ENCODE results near the gene HAUS3.

DNA sequence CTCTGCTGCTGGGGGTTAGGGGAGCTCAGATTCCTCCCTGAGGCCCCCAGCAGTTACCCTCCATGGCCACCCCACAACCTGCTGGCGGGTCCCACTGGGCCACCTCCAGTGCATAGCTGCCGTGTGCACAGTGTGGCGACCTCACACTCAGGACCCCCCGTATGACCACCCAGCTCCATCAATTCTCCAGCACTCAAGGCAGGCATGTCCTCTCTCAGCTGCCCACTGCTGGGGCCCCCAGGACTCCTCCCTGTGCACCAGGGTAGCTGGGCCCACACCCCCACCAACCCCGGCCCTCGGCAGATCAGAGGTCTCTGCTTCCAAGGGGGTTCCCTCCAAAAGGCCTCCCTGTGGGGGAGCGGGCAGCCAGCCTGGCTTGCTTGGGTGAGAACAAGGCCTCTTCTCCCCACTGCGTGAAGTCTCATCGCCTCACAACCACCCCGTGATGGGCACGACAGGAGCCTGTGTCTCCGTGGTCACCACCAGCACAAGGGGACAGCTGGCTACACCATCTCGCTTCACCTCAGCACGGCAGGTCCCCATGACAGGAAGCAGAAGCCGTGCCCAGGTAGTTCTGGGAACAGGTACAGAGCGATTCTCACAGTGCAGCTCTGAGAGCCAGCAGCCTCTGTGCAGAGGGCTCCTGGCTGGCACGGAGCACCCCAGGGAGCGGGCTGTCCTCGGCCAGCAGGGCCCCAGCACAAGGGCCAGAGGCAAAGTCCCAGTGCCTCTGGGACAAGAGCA, 4.6 kb upstream of the HAUS3 start:
- TF ChIP-seq IKZF3 (tag by site-specific recombination; IDR thresholded peaks at IDR 0.05) (no peak), ZNF23 (tag by site-specific recombination; IDR thresholded peaks at IDR 0.05; ENCODE audit: borderline replicate concordance) (no peak), ZNF24 (tag by site-specific recombination; IDR thresholded peaks at IDR 0.05) (no peak), ZNF530 (tag by site-specific recombination; IDR thresholded peaks at IDR 0.05; ENCODE audit: low read depth) (no peak), ZNF10 (tag by site-specific recombination; IDR thresholded peaks at IDR 0.05) (no peak), EGR2 (tag by site-specific recombination; IDR thresholded peaks at IDR 0.05; ENCODE audit: low read depth) (no peak), MEIS1 (CRISPR knock-in tag; IDR thresholded peaks at IDR 0.05; ENCODE audit: borderline replicate concordance) (no peak)
- TF ChIP-seq, protein P1, sequence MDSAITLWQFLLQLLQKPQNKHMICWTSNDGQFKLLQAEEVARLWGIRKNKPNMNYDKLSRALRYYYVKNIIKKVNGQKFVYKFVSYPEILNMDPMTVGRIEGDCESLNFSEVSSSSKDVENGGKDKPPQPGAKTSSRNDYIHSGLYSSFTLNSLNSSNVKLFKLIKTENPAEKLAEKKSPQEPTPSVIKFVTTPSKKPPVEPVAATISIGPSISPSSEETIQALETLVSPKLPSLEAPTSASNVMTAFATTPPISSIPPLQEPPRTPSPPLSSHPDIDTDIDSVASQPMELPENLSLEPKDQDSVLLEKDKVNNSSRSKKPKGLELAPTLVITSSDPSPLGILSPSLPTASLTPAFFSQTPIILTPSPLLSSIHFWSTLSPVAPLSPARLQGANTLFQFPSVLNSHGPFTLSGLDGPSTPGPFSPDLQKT (IDR thresholded peaks at IDR 0.05; ENCODE audit: borderline replicate concordance, low read depth, low read length): no peak
- TF ChIP-seq, protein P2, sequence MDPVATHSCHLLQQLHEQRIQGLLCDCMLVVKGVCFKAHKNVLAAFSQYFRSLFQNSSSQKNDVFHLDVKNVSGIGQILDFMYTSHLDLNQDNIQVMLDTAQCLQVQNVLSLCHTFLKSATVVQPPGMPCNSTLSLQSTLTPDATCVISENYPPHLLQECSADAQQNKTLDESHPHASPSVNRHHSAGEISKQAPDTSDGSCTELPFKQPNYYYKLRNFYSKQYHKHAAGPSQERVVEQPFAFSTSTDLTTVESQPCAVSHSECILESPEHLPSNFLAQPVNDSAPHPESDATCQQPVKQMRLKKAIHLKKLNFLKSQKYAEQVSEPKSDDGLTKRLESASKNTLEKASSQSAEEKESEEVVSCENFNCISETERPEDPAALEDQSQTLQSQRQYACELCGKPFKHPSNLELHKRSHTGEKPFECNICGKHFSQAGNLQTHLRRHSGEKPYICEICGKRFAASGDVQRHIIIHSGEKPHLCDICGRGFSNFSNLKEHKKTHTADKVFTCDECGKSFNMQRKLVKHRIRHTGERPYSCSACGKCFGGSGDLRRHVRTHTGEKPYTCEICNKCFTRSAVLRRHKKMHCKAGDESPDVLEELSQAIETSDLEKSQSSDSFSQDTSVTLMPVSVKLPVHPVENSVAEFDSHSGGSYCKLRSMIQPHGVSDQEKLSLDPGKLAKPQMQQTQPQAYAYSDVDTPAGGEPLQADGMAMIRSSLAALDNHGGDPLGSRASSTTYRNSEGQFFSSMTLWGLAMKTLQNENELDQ (tag by site-specific recombination; IDR thresholded peaks at IDR 0.05; ENCODE audit: low read depth): no peak
- TF ChIP-seq, protein P3, sequence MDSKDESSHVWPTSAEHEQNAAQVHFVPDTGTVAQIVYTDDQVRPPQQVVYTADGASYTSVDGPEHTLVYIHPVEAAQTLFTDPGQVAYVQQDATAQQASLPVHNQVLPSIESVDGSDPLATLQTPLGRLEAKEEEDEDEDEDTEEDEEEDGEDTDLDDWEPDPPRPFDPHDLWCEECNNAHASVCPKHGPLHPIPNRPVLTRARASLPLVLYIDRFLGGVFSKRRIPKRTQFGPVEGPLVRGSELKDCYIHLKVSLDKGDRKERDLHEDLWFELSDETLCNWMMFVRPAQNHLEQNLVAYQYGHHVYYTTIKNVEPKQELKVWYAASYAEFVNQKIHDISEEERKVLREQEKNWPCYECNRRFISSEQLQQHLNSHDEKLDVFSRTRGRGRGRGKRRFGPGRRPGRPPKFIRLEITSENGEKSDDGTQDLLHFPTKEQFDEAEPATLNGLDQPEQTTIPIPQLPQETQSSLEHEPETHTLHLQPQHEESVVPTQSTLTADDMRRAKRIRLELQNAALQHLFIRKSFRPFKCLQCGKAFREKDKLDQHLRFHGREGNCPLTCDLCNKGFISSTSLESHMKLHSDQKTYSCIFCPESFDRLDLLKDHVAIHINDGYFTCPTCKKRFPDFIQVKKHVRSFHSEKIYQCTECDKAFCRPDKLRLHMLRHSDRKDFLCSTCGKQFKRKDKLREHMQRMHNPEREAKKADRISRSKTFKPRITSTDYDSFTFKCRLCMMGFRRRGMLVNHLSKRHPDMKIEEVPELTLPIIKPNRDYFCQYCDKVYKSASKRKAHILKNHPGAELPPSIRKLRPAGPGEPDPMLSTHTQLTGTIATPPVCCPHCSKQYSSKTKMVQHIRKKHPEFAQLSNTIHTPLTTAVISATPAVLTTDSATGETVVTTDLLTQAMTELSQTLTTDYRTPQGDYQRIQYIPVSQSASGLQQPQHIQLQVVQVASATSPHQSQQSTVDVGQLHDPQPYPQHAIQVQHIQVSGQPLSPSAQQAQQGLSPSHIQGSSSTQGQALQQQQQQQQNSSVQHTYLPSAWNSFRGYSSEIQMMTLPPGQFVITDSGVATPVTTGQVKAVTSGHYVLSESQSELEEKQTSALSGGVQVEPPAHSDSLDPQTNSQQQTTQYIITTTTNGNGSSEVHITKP (tag by site-specific recombination; IDR thresholded peaks at IDR 0.05): no peak
- TF ChIP-seq, protein P4, sequence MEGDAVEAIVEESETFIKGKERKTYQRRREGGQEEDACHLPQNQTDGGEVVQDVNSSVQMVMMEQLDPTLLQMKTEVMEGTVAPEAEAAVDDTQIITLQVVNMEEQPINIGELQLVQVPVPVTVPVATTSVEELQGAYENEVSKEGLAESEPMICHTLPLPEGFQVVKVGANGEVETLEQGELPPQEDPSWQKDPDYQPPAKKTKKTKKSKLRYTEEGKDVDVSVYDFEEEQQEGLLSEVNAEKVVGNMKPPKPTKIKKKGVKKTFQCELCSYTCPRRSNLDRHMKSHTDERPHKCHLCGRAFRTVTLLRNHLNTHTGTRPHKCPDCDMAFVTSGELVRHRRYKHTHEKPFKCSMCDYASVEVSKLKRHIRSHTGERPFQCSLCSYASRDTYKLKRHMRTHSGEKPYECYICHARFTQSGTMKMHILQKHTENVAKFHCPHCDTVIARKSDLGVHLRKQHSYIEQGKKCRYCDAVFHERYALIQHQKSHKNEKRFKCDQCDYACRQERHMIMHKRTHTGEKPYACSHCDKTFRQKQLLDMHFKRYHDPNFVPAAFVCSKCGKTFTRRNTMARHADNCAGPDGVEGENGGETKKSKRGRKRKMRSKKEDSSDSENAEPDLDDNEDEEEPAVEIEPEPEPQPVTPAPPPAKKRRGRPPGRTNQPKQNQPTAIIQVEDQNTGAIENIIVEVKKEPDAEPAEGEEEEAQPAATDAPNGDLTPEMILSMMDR (tag by site-specific recombination; IDR thresholded peaks at IDR 0.05): no peak

Data from HEK293 (cell line).